K562 (cell line): ENCODE data around the gene HTR3C. TPM values are rescaled to one million over a fixed set of nuclear protein-coding genes. Genes with fewer than 3 reads are reported as not detected.
A peak's percentile ranks its signal among the peaks of the same experiment; 100 is the strongest.

Experiments used
- AFF1 ChIP-seq, 2 experiments: fragments of 450-650 bp; IDR thresholded peaks; 2 replicates each; pipeline ENCODE4 v1.6.1; 2018; ENCODE audit warnings: mild to moderate bottlenecking in 2 of 2, low read depth in 1 of 2; ENCODE audit not compliant: partially characterized antibody in 2 of 2
- BRF2 ChIP-seq: IDR thresholded peaks from 3 replicates; pipeline ENCODE4 v1.6.1; 2011; ENCODE audit warnings: borderline replicate concordance, mild to moderate bottlenecking; ENCODE audit not compliant: insufficient read length, insufficient read depth
- EP400 ChIP-seq: fragments of 450-650 bp; IDR thresholded peaks from 2 replicates; pipeline ENCODE4 v1.6.1; 2017; ENCODE audit warnings: antibody characterized with exemption, mild to moderate bottlenecking, moderate library complexity
- ID3 ChIP-seq, 2 experiments: fragments of 250-450 bp in 1 of 2; fragments of 450-650 bp in 1 of 2; sonication (Bioruptor Pico) in 1 of 2; IDR thresholded peaks; 2 replicates each; pipeline versions ENCODE4 v1.6.1 to v1.8.0; 2016 to 2021; ENCODE audit warnings: mild to moderate bottlenecking in 2 of 2, moderate library complexity in 2 of 2, missing compliant biosample characterization in 1 of 2, missing genetic modification characterization in 1 of 2
- JUN ChIP-seq, 2 experiments: sonication (generic) in 1 of 2; formaldehyde crosslinking in 1 of 2; IDR thresholded peaks; 2 replicates each; pipeline versions ENCODE4 v1.6.1 to v1.8.0; 2012 to 2022; ENCODE audit warnings: borderline replicate concordance in 2 of 2, mild to moderate bottlenecking in 2 of 2, improper control_type of control experiment in 1 of 2, low read depth in 1 of 2, low read length in 1 of 2, missing genetic modification reagents in 1 of 2
- POLR3A ChIP-seq: IDR thresholded peaks from 2 replicates; pipeline ENCODE4 v1.6.1; 2011; ENCODE audit warnings: borderline replicate concordance, mild to moderate bottlenecking, moderate library complexity; ENCODE audit not compliant: insufficient read length, insufficient read depth; ENCODE audit errors: extremely low read depth
- RHOXF2B ChIP-seq: fragments of 250-450 bp; sonication (Bioruptor Pico); conservative IDR thresholded peaks from 2 replicates; pipeline ENCODE4 v1.5.1; 2021
- U2AF2 ChIP-seq: fragments of 200-400 bp; formaldehyde crosslinking; optimal IDR thresholded peaks from 2 replicates; pipeline ENCODE3; 2017; ENCODE audit warnings: low read depth, mild to moderate bottlenecking, low read length
- ZNF311 ChIP-seq: fragments of 250-450 bp; sonication (Bioruptor Pico); IDR thresholded peaks from 2 replicates; pipeline ENCODE4 v1.4.0; 2020; ENCODE audit warnings: mild to moderate bottlenecking, moderate library complexity
- polyA plus RNA-seq, 8 experiments: library from polyadenylated mRNA; depleted of rRNA in 4 of 8; stranded (reverse) in 5 of 8; unstranded in 3 of 8; fragments of >200 nt; fragmentation: Nextera tagmentation in 2 of 8; fragmentation: Illumina TruSeq in 1 of 8; extraction: Ambion mirVana in 2 of 8; extraction: Trizol in 1 of 8; gene quantifications; 2 replicates each; pipeline versions ENCODE4 v1.2.1 to v1.2.3, GENCODE V29; 2011 to 2014; ENCODE audit warnings: inconsistent platforms in 1 of 8, missing spikeins in 1 of 8
- total RNA-seq, 7 experiments: library from RNA; depleted of rRNA in 6 of 7; stranded (reverse); fragments of >200 nt in 6 of 7; fragmentation: Illumina TruSeq in 2 of 7; extraction: Trizol in 2 of 7; gene quantifications; 2 replicates each; pipeline versions ENCODE4 v1.2.1 to v1.2.3, GENCODE V29; 2011 to 2021; ENCODE audit warnings: low replicate concordance in 1 of 7
- TF ChIP-seq, protein P1 (sequence below): fragments of 250-450 bp; sonication (Bioruptor Pico); IDR thresholded peaks from 2 replicates; pipeline ENCODE4 v1.5.0; 2021; ENCODE audit warnings: mild to moderate bottlenecking, moderate library complexity
- TF ChIP-seq, protein P2 (sequence below): fragments of 450-650 bp; IDR thresholded peaks from 2 replicates; pipeline ENCODE4 v1.6.1; 2017; ENCODE audit warnings: antibody characterized with exemption

The HTR3C gene
- total and polyA plus RNA-seq, 9 of the 15 experiments (the other 6 are each of a cell fraction or from before 2014, with no cell fraction given): 0.04 to 0.06 TPM; not detected in 7

DNA sequence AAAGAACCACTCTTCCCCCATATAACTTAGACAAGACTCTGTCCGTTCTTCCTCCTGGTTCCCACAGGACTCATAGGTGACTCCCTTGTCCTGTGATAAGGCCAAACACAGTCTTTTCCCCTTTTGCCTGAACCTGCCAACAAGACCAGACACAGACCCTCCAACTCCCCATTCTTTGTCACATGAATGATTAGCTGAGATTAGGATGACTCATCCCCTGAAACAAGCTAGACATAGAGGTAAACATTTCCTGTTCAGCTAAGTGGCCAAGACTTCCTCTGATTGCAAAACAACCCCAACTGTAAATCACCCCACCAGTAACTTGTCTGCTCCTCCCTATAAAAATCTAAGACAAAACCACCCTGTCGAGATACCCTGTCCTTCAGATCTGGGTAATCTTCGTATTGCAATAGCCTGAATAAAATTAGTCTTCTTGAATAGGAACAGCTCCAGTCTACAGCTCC is 32.6 kb downstream of the HTR3C start (continued):
- TF ChIP-seq AFF1 (IDR thresholded peaks at IDR 0.05; ENCODE audit: low read depth in 1 of 2, partially characterized antibody in 2 of 2): no peak
- no peak for TF ChIP-seq U2AF2
- TF ChIP-seq, protein P1, sequence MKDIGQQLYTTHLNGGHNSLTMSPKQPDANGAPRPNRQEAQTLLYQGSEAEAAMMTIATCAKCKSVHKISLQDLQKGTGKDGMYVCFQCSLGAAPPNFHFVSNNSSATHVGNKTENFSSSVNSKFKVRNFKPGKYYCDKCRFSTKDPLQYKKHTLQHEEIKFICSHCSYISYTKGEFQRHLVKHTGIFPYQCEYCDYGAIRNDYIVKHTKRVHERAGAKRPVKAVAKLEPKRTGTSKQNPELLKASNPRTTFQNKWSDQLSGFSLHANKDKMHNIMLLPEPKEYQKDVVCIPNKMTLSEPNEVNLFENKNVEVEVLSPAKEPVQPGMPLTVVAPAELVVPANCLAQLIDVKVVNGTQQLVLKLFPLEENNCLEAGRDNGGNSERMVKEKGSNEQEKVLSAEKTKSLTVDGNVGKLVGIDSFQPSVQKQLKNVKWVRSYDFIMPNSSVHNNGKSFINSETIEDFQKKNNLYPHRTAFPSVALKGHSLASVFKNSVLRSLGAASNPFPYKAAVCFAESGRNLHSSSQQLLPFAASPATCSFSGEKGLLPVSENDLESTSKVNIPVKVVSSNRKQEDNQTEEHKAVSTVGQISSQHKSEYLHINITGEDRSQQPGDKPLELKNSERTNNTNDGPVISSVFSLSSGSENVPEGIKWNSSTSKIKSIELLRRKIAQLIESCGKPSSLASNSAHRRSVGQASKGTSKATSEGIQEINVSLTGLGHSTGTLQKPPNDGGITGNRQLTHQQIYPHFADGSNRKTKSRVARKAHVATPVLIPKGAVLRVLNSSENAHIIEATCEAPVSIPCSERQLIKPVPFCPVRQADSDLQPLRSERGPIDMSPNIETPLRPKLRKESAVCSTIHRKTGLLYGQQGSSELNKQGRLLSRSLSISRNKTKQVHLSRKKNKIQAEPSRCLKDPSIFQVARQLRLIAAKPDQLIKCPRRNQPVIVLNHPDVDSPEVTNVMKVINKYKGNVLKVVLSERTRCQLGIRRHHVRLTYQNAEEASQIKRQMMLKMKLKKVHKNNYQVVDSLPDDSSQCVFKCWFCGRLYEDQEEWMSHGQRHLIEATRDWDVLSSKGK (CRISPR knock-in tag): no peak
- TF ChIP-seq RHOXF2B (CRISPR knock-in tag): no peak
- TF ChIP-seq POLR3A: no peak
- TF ChIP-seq, protein P2, sequence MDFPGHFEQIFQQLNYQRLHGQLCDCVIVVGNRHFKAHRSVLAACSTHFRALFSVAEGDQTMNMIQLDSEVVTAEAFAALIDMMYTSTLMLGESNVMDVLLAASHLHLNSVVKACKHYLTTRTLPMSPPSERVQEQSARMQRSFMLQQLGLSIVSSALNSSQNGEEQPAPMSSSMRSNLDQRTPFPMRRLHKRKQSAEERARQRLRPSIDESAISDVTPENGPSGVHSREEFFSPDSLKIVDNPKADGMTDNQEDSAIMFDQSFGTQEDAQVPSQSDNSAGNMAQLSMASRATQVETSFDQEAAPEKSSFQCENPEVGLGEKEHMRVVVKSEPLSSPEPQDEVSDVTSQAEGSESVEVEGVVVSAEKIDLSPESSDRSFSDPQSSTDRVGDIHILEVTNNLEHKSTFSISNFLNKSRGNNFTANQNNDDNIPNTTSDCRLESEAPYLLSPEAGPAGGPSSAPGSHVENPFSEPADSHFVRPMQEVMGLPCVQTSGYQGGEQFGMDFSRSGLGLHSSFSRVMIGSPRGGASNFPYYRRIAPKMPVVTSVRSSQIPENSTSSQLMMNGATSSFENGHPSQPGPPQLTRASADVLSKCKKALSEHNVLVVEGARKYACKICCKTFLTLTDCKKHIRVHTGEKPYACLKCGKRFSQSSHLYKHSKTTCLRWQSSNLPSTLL: no peak
- TF ChIP-seq ZNF311 (CRISPR knock-in tag): no peak
- TF ChIP-seq ID3 (CRISPR knock-in tag; IDR thresholded peaks at IDR 0.05): no peak
- no peak for TF ChIP-seq ID3 (tag; IDR thresholded peaks at IDR 0.05)
- no peak; the same call in 1 of the 2 replicates for TF ChIP-seq EP400
- no peak for TF ChIP-seq BRF2
- peak; percentile 98 for TF ChIP-seq JUN (IDR thresholded peaks at IDR 0.05; ENCODE audit: borderline replicate concordance, low read depth, low read length)
- TF ChIP-seq JUN (CRISPR knock-in tag; IDR thresholded peaks at IDR 0.05; ENCODE audit: borderline replicate concordance): no peak
